Epithelial cell of proximal tubule (primary cell): ENCODE data around the gene DNAJC25. TPM values are rescaled to one million over a fixed set of nuclear protein-coding genes. Genes with fewer than 3 reads are reported as not detected.

Experiments
- DNase-seq: peaks from one replicate; pipeline ENCODE4 v3.0.0-alpha.2; 2011; ENCODE audit warnings: low read depth
- H3K4me3 ChIP-seq: 2 replicates; pipeline ENCODE4 v1.5.1; 2011; ENCODE audit warnings: low read depth, mild to moderate bottlenecking, low read length
- total RNA-seq: library from RNA; depleted of rRNA; stranded (reverse); fragments of >200 nt; gene quantifications from 2 replicates; pipeline ENCODE4 v1.2.3, GENCODE V29; 2015
- TF ChIP-seq, protein P1 (sequence below): conservative IDR thresholded peaks from 2 replicates; pipeline ENCODE4 v1.5.1; 2012; ENCODE audit warnings: low read depth, mild to moderate bottlenecking, low read length

The DNAJC25 gene
- total RNA-seq, 1 donor from 2014 or later = 7.6 TPM

DNA sequence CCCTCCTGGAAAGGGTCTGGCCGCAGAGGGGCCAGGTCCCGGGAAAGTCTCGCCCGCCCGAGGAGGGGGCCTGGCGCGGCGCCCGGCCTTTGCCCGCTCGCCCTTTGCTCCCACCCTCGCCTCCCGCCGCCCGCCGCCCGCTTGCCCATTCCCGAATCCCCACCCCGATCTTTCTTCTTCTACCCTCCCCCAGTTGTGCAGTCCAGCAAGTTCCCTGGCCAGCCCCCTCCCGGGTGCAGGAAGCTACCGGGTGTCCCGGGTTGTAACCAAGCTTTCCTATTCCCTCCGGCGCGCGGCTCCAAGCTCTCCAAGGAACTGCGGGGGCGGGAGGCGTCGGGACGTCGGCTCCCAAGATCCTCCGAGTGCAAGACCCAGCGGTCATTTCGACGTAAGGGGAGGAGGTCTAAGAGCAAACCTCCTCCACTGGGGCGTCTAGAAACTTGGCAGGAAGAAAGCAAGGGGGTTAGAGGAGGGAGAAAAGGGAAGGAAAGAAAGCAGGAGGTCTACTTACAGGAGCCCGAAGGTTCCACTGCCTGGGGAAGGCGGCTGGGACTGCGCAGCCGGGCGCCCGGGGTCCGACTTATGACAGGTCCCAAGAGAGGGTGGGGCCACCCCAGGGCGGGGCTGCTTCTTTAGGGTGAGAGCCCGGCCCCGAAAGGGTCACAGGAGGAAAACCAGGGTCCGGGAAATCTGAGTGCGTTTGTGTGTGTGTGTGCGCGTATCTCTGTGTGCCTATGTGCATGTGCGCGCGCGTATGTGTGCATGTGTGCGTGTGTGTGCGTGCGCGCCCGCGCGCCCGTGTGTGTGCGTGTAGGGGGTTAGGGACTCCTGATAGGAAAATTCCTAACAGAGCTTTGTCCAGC is 31.8 kb upstream of the DNAJC25 start, which contains the start of gene PTGR1:
TSS of gene PTGR1 (minus strand) at position 556 of the 863 bp plus-strand sequence. CDS start 2,225 bp downstream, outside the sequence.
- peak; percentile 43 for DNase-seq
- TF ChIP-seq, protein P1, sequence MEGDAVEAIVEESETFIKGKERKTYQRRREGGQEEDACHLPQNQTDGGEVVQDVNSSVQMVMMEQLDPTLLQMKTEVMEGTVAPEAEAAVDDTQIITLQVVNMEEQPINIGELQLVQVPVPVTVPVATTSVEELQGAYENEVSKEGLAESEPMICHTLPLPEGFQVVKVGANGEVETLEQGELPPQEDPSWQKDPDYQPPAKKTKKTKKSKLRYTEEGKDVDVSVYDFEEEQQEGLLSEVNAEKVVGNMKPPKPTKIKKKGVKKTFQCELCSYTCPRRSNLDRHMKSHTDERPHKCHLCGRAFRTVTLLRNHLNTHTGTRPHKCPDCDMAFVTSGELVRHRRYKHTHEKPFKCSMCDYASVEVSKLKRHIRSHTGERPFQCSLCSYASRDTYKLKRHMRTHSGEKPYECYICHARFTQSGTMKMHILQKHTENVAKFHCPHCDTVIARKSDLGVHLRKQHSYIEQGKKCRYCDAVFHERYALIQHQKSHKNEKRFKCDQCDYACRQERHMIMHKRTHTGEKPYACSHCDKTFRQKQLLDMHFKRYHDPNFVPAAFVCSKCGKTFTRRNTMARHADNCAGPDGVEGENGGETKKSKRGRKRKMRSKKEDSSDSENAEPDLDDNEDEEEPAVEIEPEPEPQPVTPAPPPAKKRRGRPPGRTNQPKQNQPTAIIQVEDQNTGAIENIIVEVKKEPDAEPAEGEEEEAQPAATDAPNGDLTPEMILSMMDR = no peak
- H3K4me3 ChIP-seq = peak within 1 kb of the TSS; percentile 84

DNA sequence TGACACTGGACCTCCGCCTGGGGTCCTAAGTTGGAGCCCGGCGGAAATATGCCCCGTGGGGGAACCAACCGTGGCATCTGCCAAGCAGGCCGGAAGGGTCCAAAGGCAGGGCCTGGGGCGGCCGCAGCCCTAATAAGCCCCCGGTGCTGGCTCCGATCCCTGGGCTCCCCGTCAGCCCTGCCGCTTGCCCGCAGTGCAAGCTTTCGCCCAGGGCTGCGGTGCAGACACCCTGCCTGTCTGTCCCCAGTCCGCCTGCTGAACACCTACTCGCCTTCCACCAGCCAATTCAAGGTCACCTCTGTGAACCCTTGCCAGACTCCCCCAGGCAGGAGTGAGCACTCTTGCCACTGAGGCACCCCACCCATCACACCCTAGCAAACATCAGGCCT is 31.2 kb upstream of the DNAJC25 start:
- H3K4me3 ChIP-seq = peak overlapping the region; percentile 84
- TF ChIP-seq, protein P1 = no peak
- no peak for DNase-seq

- DNase-seq = no peak
- H3K4me3 ChIP-seq = no peak overlapping the region
- TF ChIP-seq, protein P1 = no peak
Observed at GRCh38 chr9:111601237-111602018, 29.7 kb upstream of the DNAJC25 start.

DNA sequence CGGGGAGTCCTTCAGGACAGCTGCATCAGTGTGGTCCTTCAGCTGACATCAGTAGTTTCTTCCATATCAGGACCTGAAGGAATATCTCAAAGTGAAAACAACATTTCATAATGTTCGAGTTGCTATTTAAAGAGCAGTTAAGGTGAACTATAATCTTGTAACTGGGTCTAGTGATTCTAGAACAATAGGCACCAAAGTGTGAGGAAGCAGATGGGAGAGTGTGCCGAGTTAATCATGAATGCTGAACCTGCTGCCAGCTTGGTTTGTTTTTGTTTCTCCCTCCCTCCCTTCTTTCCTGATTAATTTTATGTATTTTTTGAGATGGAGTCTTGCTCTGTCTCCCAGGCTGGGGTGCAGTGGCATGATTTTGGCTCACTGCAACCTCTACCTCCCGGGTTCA is 28.1 kb upstream of the DNAJC25 start:
- DNase-seq = no peak
- H3K4me3 ChIP-seq = no peak overlapping the region
- TF ChIP-seq, protein P1 = no peak

DNA sequence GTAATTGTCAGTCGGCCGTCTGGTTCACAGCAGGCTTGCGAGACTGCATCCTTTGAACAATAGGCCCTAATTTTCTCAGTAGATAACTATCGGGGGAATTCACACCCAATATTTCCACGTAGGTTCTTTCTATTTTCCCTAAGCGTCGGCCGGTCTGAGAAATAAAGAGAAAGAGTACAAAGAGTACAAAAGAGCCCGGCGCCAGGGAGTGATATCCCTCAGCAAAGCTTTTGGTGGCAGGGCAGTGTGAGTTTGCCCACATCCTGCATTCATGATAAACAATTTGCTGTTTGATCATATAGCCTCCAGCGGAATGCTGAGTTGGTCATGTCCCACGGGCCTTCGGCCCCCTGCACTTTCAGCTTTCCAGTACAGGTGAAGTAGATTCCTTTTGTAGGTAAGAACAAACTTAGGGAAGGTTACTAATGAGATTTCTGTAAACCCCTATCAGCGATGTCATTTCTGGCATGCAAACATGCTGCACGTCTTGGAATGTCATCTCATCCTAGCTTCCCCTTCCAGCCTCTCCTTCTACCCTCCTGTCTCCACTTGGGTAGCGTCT is 27.0 kb upstream of the DNAJC25 start:
- H3K4me3 ChIP-seq = no peak overlapping the region
- TF ChIP-seq, protein P1 = no peak
- DNase-seq = no peak

- no peak overlapping the region for H3K4me3 ChIP-seq
- TF ChIP-seq, protein P1 = no peak
- no peak for DNase-seq
Observed at GRCh38 chr9:111605041-111605559, 26.0 kb upstream of the DNAJC25 start.
